Measurements from ENCODE around the gene FKBP7.
A peak's percentile ranks its signal among the peaks of the same experiment; 100 is the strongest.

FKBP7 gene

GRCh38 chr2:178469219-178469849 lies 9.1 kb downstream of the FKBP7 start:
- no peak for DNase-seq (ENCODE audit: insufficient read length, low spot score)
- no peak for FAIRE-seq
- no peak for TF ChIP-seq CTCF (IDR thresholded peaks at IDR 0.05; ENCODE audit: insufficient read depth, missing control alignments)

GRCh38 chr2:178457390-178457886 lies 21.0 kb downstream of the FKBP7 start:
- TF ChIP-seq CTCF (IDR thresholded peaks at IDR 0.05; ENCODE audit: insufficient read depth, missing control alignments), result no peak
- no peak for FAIRE-seq
- DNase-seq (ENCODE audit: insufficient read length, low spot score), result no peak

GRCh38 chr2:178455947-178456346 lies 22.5 kb downstream of the FKBP7 start:
- TF ChIP-seq CTCF (IDR thresholded peaks at IDR 0.05; ENCODE audit: insufficient read depth, missing control alignments), result no peak
- DNase-seq (ENCODE audit: insufficient read length, low spot score) (no peak), FAIRE-seq (no peak)

- DNase-seq (ENCODE audit: insufficient read length, low spot score), result no peak
- no peak for FAIRE-seq
Measured at GRCh38 chr2:178452870-178453269, 25.5 kb downstream of the FKBP7 start.

GRCh38 chr2:178452334-178452733 lies 26.1 kb downstream of the FKBP7 start:
- TF ChIP-seq CTCF (IDR thresholded peaks at IDR 0.05; ENCODE audit: insufficient read depth, missing control alignments), result no peak
- no peak for FAIRE-seq
- DNase-seq (ENCODE audit: insufficient read length, low spot score), result no peak

More at GRCh38 chr2:178452870-178453269, 25.5 kb downstream of the FKBP7 start:
- no peak for TF ChIP-seq CTCF (IDR thresholded peaks at IDR 0.05; ENCODE audit: insufficient read depth, missing control alignments)

GRCh38 chr2:178450774-178451525 lies 27.4 kb downstream of the FKBP7 start, which contains the start of the genes PJVK and PRKRA:
PJVK (plus strand) TSS chr2:178451378; CDS start chr2:178453410, 2,032 bp downstream.
PRKRA (minus strand) TSS chr2:178451175; CDS start chr2:178451030, 145 bp downstream.
- FAIRE-seq (no peak), DNase-seq (ENCODE audit: insufficient read length, low spot score) (peak; percentile 52)
- no peak for TF ChIP-seq CTCF (IDR thresholded peaks at IDR 0.05; ENCODE audit: insufficient read depth, missing control alignments)

GRCh38 chr2:178450524-178450773 lies 28.0 kb downstream of the FKBP7 start:
- no peak for FAIRE-seq
- no peak for DNase-seq (ENCODE audit: insufficient read length, low spot score)

More at GRCh38 chr2:178450524-178450773, 28.0 kb downstream of the FKBP7 start:
- no peak for TF ChIP-seq CTCF (IDR thresholded peaks at IDR 0.05; ENCODE audit: insufficient read depth, missing control alignments)

Data from D721Med (cell line).